H1 (cell line): ENCODE results near the gene PCDH9. TPM values are rescaled to one million over a fixed set of nuclear protein-coding genes. Genes with fewer than 3 reads are reported as not detected.

Experiments used
- CTCF ChIA-PET: fragments of 300-600 bp; sonication (Branson Sonifier 250); formaldehyde crosslinking; loops from one replicate; lab custom pipeline; 2021; ENCODE audit not compliant: partially characterized antibody; lab: Charles Lee
- POLR2A ChIA-PET: fragments of 300-600 bp; sonication (Branson Sonifier 250); formaldehyde crosslinking; loops from one replicate; lab custom pipeline; 2021; ENCODE audit warnings: inconsistent platforms; ENCODE audit not compliant: partially characterized antibody; lab: Charles Lee
- DNase-seq, 2 experiments: peaks; one replicate each; pipeline versions ENCODE4 v3.0.0 to v3.0.0-alpha.2; 2010 to 2022; ENCODE audit warnings: low spot score in 2 of 2, low read depth in 1 of 2, mixed read lengths in 1 of 2
- FAIRE-seq: peaks from 2 replicates; lab custom pipeline; 2011; peaks lifted over from hg19 to GRCh38; lab: Jason Lieb, UNC
- H2AFZ ChIP-seq: 2 replicates; pipeline ENCODE4 v1.8.1; 2012; ENCODE audit warnings: low read length, inconsistent platforms
- H2AK5ac ChIP-seq: 2 replicates; pipeline ENCODE4 v1.6.1; 2013; ENCODE audit warnings: low read depth, low read length
- H2BK120ac ChIP-seq: replicated peaks from 2 replicates; pipeline ENCODE3; 2013; ENCODE audit warnings: low read depth, low read length, inconsistent platforms
- H2BK12ac ChIP-seq: 2 replicates; pipeline ENCODE4 v1.6.1; 2013; ENCODE audit warnings: low read depth, low read length
- H2BK15ac ChIP-seq: 2 replicates; pipeline ENCODE4 v1.6.1; 2013; ENCODE audit warnings: low read length
- H2BK20ac ChIP-seq: 2 replicates; pipeline ENCODE4 v1.6.1; 2013; ENCODE audit warnings: low read length
- H2BK5ac ChIP-seq: 2 replicates; pipeline ENCODE4 v1.6.1; 2013; ENCODE audit warnings: low read depth, low read length
- H3K14ac ChIP-seq: 2 replicates; pipeline ENCODE4 v1.6.1; 2013; ENCODE audit warnings: inconsistent platforms; ENCODE audit not compliant: insufficient read length
- H3K18ac ChIP-seq: 2 replicates; pipeline ENCODE4 v1.6.1; 2013; ENCODE audit warnings: low read length; ENCODE audit errors: extremely low read depth
- H3K23ac ChIP-seq: 2 replicates; pipeline ENCODE4 v1.6.1; 2013; ENCODE audit warnings: inconsistent platforms; ENCODE audit not compliant: insufficient read length
- H3K23me2 ChIP-seq: 2 replicates; pipeline ENCODE4 v1.6.1; 2013; ENCODE audit warnings: low read depth, low read length
- H3K27ac ChIP-seq: 2 replicates; pipeline ENCODE4 v1.6.1; 2011; ENCODE audit warnings: low read depth, low read length, inconsistent platforms
- H3K27me3 ChIP-seq, 4 experiments: replicated peaks in 1 of 4; 1 replicate in 1 of 4; 2 replicates in 3 of 4; pipeline versions ENCODE4 v1.6.1 to v1.8.1; 2011 to 2013; ENCODE audit warnings: low read length in 3 of 4, mild to moderate bottlenecking in 3 of 4, inconsistent platforms in 2 of 4, mixed read lengths in 2 of 4, moderate library complexity in 1 of 4; ENCODE audit not compliant: control insufficient read depth in 3 of 4, insufficient read depth in 3 of 4; ENCODE audit errors: extremely low read depth in 1 of 4
- H3K36me3 ChIP-seq, 4 experiments: 2 replicates each; pipeline versions ENCODE4 v1.6.1 to v1.8.1; 2011 to 2013; ENCODE audit warnings: mild to moderate bottlenecking in 4 of 4, low read length in 3 of 4, moderate library complexity in 2 of 4, control low read depth in 1 of 4, inconsistent platforms in 1 of 4; ENCODE audit not compliant: insufficient read depth in 4 of 4, control insufficient read depth in 2 of 4
- H3K4ac ChIP-seq: replicated peaks from 2 replicates; pipeline ENCODE3; 2013; ENCODE audit warnings: low read length, low read depth, mixed read lengths, inconsistent platforms; ENCODE audit not compliant: insufficient read length
- H3K4me1 ChIP-seq, 4 experiments: replicated peaks in 1 of 4; 1 replicate in 1 of 4; 2 replicates in 3 of 4; pipeline versions ENCODE4 v1.6.1 to v1.8.1; 2011 to 2013; ENCODE audit warnings: low read length in 3 of 4, inconsistent platforms in 2 of 4, mixed read lengths in 1 of 4; ENCODE audit not compliant: insufficient read depth in 4 of 4, control insufficient read depth in 3 of 4
- H3K4me2 ChIP-seq, 2 experiments: 2 replicates each; pipeline versions ENCODE4 v1.6.1 to v1.8.1; 2011 to 2013; ENCODE audit warnings: low read depth in 2 of 2, low read length in 2 of 2, control low read depth in 1 of 2, inconsistent platforms in 1 of 2, mild to moderate bottlenecking in 1 of 2; ENCODE audit not compliant: insufficient read depth in 1 of 2
- H3K4me3 ChIP-seq, 4 experiments: fragments of 200-600, 300-600 bp in 1 of 4; sonication (generic), shearing (Covaris generic), sonication (Bioruptor Twin) in 1 of 4; 2 replicates each; pipeline versions ENCODE4 v1.5.1 to v1.8.1; 2011 to 2016; ENCODE audit warnings: low read length in 4 of 4, low read depth in 3 of 4, control low read depth in 2 of 4, inconsistent platforms in 2 of 4, mild to moderate bottlenecking in 2 of 4, mixed read lengths in 1 of 4, moderate library complexity in 1 of 4; ENCODE audit not compliant: insufficient read depth in 2 of 4; ENCODE audit errors: extremely low read depth in 1 of 4
- H3K56ac ChIP-seq: replicated peaks from 2 replicates; pipeline ENCODE3; 2013; ENCODE audit warnings: low read depth, mild to moderate bottlenecking, mixed read lengths, low read length, inconsistent platforms; ENCODE audit not compliant: insufficient read length
- H3K79me1 ChIP-seq: 2 replicates; pipeline ENCODE4 v1.6.1; 2013; ENCODE audit warnings: low read depth, low read length, control low read depth
- H3K79me2 ChIP-seq, 2 experiments: 2 replicates each; pipeline versions ENCODE4 v1.6.1 to v1.8.1; 2012 to 2013; ENCODE audit warnings: low read length in 2 of 2, mild to moderate bottlenecking in 2 of 2, inconsistent platforms in 1 of 2; ENCODE audit not compliant: insufficient read depth in 2 of 2, control insufficient read depth in 1 of 2
- H3K9ac ChIP-seq, 4 experiments: replicated peaks in 1 of 4; 1 replicate in 1 of 4; 2 replicates in 3 of 4; pipeline versions ENCODE4 v1.6.1 to v1.8.1; 2011 to 2013; ENCODE audit warnings: low read depth in 3 of 4, low read length in 3 of 4, control low read depth in 2 of 4, mild to moderate bottlenecking in 2 of 4, moderate library complexity in 2 of 4, inconsistent platforms in 1 of 4; ENCODE audit errors: extremely low read depth in 1 of 4
- H3K9me3 ChIP-seq, 2 experiments: 2 replicates each; pipeline versions ENCODE4 v1.6.1 to v1.8.1; 2012 to 2013; ENCODE audit warnings: mild to moderate bottlenecking in 2 of 2, moderate library complexity in 2 of 2, control low read depth in 1 of 2, inconsistent platforms in 1 of 2, low read depth in 1 of 2, low read length in 1 of 2, mixed read lengths in 1 of 2; ENCODE audit not compliant: insufficient read depth in 2 of 2
- H4K20me1 ChIP-seq, 2 experiments: replicated peaks in 1 of 2; 2 replicates each; pipeline versions ENCODE3 to v1.8.1; 2011 to 2013; ENCODE audit warnings: inconsistent platforms in 2 of 2, low read length in 2 of 2, mild to moderate bottlenecking in 1 of 2; ENCODE audit not compliant: insufficient read depth in 2 of 2, control insufficient read depth in 1 of 2
- H4K5ac ChIP-seq: 2 replicates; pipeline ENCODE4 v1.6.1; 2013; ENCODE audit warnings: low read length, low read depth, mixed read lengths, inconsistent platforms; ENCODE audit not compliant: insufficient read length
- H4K8ac ChIP-seq: 2 replicates; pipeline ENCODE4 v1.8.0; 2013; ENCODE audit warnings: mild to moderate bottlenecking, moderate library complexity, low read length, inconsistent platforms; ENCODE audit not compliant: insufficient read depth; ENCODE audit errors: extremely low read depth
- H4K91ac ChIP-seq: replicated peaks from 2 replicates; pipeline ENCODE3; 2013; ENCODE audit warnings: low read length, mixed read lengths, inconsistent platforms; ENCODE audit not compliant: insufficient read length
- E2F6 ChIP-seq: IDR thresholded peaks from 2 replicates; pipeline ENCODE4 v1.6.1; 2012; ENCODE audit warnings: inconsistent platforms
- RXRA ChIP-seq: IDR thresholded peaks from 2 replicates; pipeline ENCODE4 v1.6.1; 2011; ENCODE audit warnings: low read depth, mild to moderate bottlenecking, low read length, moderate library complexity; ENCODE audit not compliant: insufficient read depth
- polyA plus RNA-seq, 7 experiments: library from polyadenylated mRNA; depleted of rRNA in 3 of 7; stranded (reverse) in 5 of 7; unstranded in 2 of 7; fragments of >200 nt in 5 of 7; fragments of 200-250 nt in 2 of 7; gene quantifications; 1 replicate in 5 of 7; 2 replicates in 1 of 7; 4 replicates in 1 of 7; pipeline versions ENCODE4 v1.2.1 to v1.2.3, GENCODE V29; 2011 to 2013; ENCODE audit warnings: missing spikeins in 2 of 7, mixed read lengths in 2 of 7
- total RNA-seq: library from RNA; stranded (reverse); fragmentation: NEBNext Ultra II Directional; extraction: Animal tissue kit (Norgen Biotek cat#: 25700); gene quantifications from 2 replicates; pipeline ENCODE4 v1.2.1, GENCODE V29; 2021

PCDH9 gene
- total and polyA plus RNA-seq, 2 of the 8 experiments (the other 6 are each of a cell fraction or from before 2014, with no cell fraction given): 0.12 to 0.60 TPM

- Histone ChIP-seq H3K79me1 (no peaks in the 10 kb centered on the region), H3K9me3 (no peaks in the 10 kb centered on the region), H2BK5ac (no peak overlapping the region), H2AK5ac (no peak overlapping the region), H3K27ac (no peak overlapping the region), H3K23ac (no peak overlapping the region), H3K36me3 (no peaks in the 10 kb centered on the region), H3K4ac (no peak overlapping the region), H3K23me2 (no peaks in the 10 kb centered on the region), H3K18ac (no peak overlapping the region), H3K9ac (no peak overlapping the region), H2BK12ac (no peak overlapping the region), H3K79me2 (no peaks in the 10 kb centered on the region), H3K4me2 (no peak overlapping the region), H3K4me3 (no peak overlapping the region), H4K8ac (no peak overlapping the region), H3K4me1 (peaks cover 0 to 6% (median 2%) of the 10 kb centered on the region in 4 experiments; a peak in 2 of 7 replicates), H2BK20ac (no peak overlapping the region), H4K5ac (no peak overlapping the region), H2BK120ac (no peak overlapping the region), H3K14ac (no peak overlapping the region), H2AFZ (no peak overlapping the region), H3K27me3 (no peaks in the 10 kb centered on the region), H4K20me1 (no peaks in the 10 kb centered on the region), H4K91ac (no peak overlapping the region), H2BK15ac (no peak overlapping the region), H3K56ac (no peak overlapping the region)
- CTCF ChIA-PET: no interaction called here
- no peak for DNase-seq
- FAIRE-seq: no peak
- TF ChIP-seq E2F6: no peak
- TF ChIP-seq RXRA: no peak
- POLR2A ChIA-PET: no interaction called here
Measured at GRCh38 chr13:66927562-66927961, 302.6 kb downstream of the PCDH9 start.
